ENCODE measurements around the gene CENPV. TPM values are rescaled to one million over a fixed set of nuclear protein-coding genes. Genes with fewer than 3 reads are reported as not detected.
A peak's percentile ranks its signal among the peaks of the same experiment; 100 is the strongest.

CENPV gene
- total RNA-seq, 1 donor from 2014 or later = 17.3 TPM

DNA sequence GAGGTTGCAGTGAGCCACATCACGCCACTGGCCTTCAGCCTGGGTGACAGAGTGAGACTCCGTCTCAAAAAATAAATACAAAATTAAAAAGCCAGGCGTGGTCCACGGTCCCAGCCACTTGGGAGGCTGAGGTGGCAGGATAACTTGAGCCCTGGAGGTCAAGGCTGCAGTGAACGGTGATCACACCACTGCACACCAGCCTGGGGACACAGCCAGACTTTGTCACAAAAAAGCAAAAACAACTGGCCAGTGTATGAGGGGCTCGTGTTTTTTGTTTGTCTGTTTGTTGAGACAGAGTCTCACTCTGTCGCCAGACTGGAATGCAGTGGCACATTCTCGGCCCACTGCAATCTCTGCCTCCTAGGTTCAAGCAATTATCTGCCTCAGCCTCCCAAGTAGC is 26.4 kb upstream of the CENPV start:
- H3K27ac ChIP-seq = peak overlapping the region; percentile 92
- H3K9me3 ChIP-seq = no peaks in the 10 kb centered on the region
- TF ChIP-seq, protein P1, sequence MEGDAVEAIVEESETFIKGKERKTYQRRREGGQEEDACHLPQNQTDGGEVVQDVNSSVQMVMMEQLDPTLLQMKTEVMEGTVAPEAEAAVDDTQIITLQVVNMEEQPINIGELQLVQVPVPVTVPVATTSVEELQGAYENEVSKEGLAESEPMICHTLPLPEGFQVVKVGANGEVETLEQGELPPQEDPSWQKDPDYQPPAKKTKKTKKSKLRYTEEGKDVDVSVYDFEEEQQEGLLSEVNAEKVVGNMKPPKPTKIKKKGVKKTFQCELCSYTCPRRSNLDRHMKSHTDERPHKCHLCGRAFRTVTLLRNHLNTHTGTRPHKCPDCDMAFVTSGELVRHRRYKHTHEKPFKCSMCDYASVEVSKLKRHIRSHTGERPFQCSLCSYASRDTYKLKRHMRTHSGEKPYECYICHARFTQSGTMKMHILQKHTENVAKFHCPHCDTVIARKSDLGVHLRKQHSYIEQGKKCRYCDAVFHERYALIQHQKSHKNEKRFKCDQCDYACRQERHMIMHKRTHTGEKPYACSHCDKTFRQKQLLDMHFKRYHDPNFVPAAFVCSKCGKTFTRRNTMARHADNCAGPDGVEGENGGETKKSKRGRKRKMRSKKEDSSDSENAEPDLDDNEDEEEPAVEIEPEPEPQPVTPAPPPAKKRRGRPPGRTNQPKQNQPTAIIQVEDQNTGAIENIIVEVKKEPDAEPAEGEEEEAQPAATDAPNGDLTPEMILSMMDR (IDR thresholded peaks at IDR 0.05) = no peak
- H3K4me1 ChIP-seq = peaks cover 25% of the 10 kb centered on the region
- intact Hi-C loops (cut with DNase I) = no loop called here
- ATAC-seq (no peak), DNase-seq (no peak)
- H3K36me3 ChIP-seq = peaks cover 30% of the 10 kb centered on the region
- H3K4me3 ChIP-seq = no peak overlapping the region
- H3K27me3 ChIP-seq (ENCODE audit: low read depth) = no peaks in the 10 kb centered on the region

DNA sequence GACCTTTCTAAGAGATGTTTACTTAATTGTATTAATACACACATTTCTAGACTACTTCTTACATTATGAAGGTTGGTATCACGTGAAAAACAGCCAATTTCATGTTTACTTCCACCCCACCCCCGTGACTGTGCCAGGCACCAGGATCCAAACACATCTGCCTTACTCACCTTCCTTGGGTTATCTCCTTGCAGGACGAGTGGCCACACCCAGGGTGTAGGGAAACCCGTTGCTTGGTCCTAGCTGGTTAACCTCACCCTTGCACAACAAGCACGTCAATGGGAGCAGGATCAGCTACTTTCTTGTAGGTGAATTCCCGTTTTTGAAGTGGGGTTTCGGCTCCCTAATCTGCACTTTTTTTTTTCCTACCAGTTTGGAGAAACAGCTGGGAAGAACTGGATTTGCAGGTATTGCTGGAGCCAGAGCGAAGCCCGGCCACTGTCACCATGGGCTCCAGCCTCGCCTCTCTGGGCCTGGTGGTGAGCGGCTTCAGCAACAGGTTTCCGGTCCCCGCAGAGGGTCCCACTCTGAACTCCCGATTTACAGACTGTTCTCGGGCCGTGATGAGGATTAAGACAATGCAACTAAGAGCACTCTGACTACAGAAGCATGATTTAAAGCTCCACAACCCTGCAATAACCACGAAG is 25.5 kb upstream of the CENPV start:
- TF ChIP-seq, protein P1 (IDR thresholded peaks at IDR 0.05) = no peak
- peaks cover 21% of the 10 kb centered on the region for H3K36me3 ChIP-seq
- H3K4me1 ChIP-seq = peaks cover 16% of the 10 kb centered on the region
- no peak overlapping the region for H3K4me3 ChIP-seq
- intact Hi-C loops (cut with DNase I) = no loop called here
- ATAC-seq = peak; percentile 38 to 48
- no peak for DNase-seq
- H3K27ac ChIP-seq = peak overlapping the region; percentile 58
- no peaks in the 10 kb centered on the region for H3K27me3 ChIP-seq (ENCODE audit: low read depth)
- no peaks in the 10 kb centered on the region for H3K9me3 ChIP-seq

DNA sequence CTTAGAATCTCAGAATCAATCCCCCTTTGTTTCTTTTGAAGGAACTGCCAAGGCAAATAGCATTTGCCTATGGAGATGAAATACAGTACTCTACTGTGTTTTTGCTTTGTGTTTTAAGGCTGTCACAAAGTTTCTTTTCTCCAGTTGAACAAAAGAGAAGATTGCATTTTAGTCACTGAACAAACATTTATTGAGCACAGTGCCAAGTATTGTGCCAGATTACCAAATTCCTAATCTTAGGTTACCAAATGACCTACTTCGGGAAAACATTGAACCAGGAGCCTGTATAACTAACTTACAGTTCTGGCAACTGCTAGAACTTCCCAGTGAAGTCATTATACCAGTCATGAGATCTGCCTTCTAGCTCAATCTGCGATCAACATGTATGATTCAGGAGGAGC is 24.7 kb upstream of the CENPV start:
- Histone ChIP-seq H3K4me3 (no peak overlapping the region), H3K27me3 (ENCODE audit: low read depth) (no peaks in the 10 kb centered on the region), H3K4me1 (peaks cover 8% of the 10 kb centered on the region), H3K9me3 (no peaks in the 10 kb centered on the region), H3K36me3 (peaks cover 13% of the 10 kb centered on the region), H3K27ac (peak overlapping the region; percentile 58)
- no peak for DNase-seq
- TF ChIP-seq, protein P1 (IDR thresholded peaks at IDR 0.05) = no peak
- no peak for ATAC-seq
- intact Hi-C loops (cut with DNase I) = no loop called here

DNA sequence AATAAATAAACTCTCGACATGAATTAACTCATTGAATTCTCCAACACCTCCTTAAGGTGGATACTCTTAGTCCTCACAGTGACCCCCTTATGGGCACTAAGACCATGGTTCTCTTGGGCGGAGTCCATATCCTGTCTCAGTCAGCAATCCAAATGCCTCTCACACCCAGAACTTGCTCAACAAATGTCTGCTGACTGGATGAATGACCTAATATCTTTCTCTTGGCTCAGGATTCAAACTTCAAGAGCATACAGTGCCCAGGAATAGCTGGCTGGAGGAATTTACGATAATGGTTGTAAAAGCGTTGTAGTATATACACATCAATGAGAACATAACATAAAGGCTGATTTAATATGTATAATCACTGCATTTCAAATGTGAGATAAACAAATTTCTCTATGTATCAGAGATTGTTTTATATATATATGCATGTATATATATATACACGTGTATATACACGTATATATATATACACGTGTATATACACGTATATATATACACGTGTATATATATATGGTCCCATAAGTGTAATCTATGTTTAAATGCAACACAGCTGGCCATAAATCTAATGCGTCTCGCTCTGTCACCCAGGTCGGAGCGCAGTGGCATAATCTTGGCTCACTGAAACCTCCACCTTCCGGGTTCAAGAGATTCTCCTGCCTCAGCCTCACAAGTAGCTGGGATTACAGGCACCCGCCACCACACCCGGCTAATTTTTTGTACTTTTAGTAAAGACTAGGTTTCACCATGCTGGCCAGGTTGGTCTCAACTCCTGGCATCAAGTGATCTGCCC is 21.1 kb upstream of the CENPV start:
- TF ChIP-seq, protein P1 (IDR thresholded peaks at IDR 0.05) = no peak
- peak overlapping the region; percentile 34 for H3K4me3 ChIP-seq
- H3K9me3 ChIP-seq = no peaks in the 10 kb centered on the region
- peak; percentile 66 to 79 for ATAC-seq
- intact Hi-C loops (cut with DNase I) = no loop called here
- no peaks in the 10 kb centered on the region for H3K4me1 ChIP-seq
- DNase-seq = no peak
- H3K27ac ChIP-seq = peak overlapping the region; percentile 22
- no peaks in the 10 kb centered on the region for H3K36me3 ChIP-seq
- no peaks in the 10 kb centered on the region for H3K27me3 ChIP-seq (ENCODE audit: low read depth)

DNA sequence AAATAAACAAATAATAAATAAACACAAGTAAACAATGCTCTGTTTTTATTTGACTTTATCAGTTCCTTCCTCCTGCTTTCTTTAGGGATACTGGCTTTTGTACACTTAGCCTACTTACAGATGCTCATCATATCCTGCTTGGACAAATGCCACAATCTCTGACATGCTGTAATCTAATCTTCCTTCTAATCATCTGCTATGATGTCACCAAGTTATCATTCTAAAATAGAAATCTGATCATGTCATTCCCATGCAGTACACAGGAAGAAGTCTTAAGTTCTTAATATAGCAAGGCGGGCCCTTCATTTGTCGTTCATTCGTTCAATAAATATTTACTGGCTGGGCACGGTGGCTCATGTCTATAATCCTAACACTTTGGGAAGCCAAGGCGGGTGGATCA is 18.5 kb upstream of the CENPV start:
- no peak for DNase-seq
- no peak overlapping the region for H3K4me3 ChIP-seq
- no peaks in the 10 kb centered on the region for H3K27me3 ChIP-seq (ENCODE audit: low read depth)

More for the DNA sequence above, 18.5 kb upstream of the CENPV start:
- Histone ChIP-seq H3K9me3 (no peaks in the 10 kb centered on the region), H3K4me1 (no peaks in the 10 kb centered on the region), H3K27ac (no peak overlapping the region), H3K36me3 (no peaks in the 10 kb centered on the region)
- no peak for ATAC-seq
- intact Hi-C loops (cut with DNase I) = no loop called here
- TF ChIP-seq, protein P1 (IDR thresholded peaks at IDR 0.05) = no peak

Measured in lower lobe of right lung (tissue), 2 donors.